Renal pelvis (tissue), 4 donors: Measurements from ENCODE around the gene POLR1H. TPM values are rescaled to one million over a fixed set of nuclear protein-coding genes. Genes with fewer than 3 reads are reported as not detected.

Experiments used
- DNase-seq: peaks from one replicate; pipeline ENCODE4 v3.0.0-alpha.2; 2013
- polyA plus RNA-seq, 3 donors: library from polyadenylated mRNA; unstranded; fragments of 120-200 nt; gene quantifications; one replicate each; pipeline ENCODE4 v1.2.1, GENCODE V29; 2013; ENCODE audit not compliant: insufficient read length in 3 of 3

The POLR1H gene
- polyA plus RNA-seq, 3 donors = 37.9 to 42.1 (median 39.1) TPM

- DNase-seq = no peak
Measured at GRCh38 chr6:30043744-30044143, 17.3 kb upstream of the POLR1H start.

GRCh38 chr6:30044630-30045029 lies 16.4 kb upstream of the POLR1H start:
- no peak for DNase-seq

GRCh38 chr6:30047220-30047619 lies 13.8 kb upstream of the POLR1H start:
- DNase-seq = no peak

GRCh38 chr6:30053682-30054081 lies 7.4 kb upstream of the POLR1H start:
- no peak for DNase-seq

GRCh38 chr6:30055513-30055912 lies 5.6 kb upstream of the POLR1H start:
- no peak for DNase-seq

- DNase-seq = no peak
Measured at GRCh38 chr6:30060606-30061091, 416 bp upstream of the POLR1H start.

GRCh38 chr6:30061858-30062458 lies 893 bp downstream of the POLR1H start:
- no peak for DNase-seq

GRCh38 chr6:30062471-30063178 lies 1.6 kb downstream of the POLR1H start:
- DNase-seq = no peak

GRCh38 chr6:30063315-30063714 lies 2.2 kb downstream of the POLR1H start:
- no peak for DNase-seq

GRCh38 chr6:30066082-30066481 lies 5.0 kb downstream of the POLR1H start:
- DNase-seq = no peak

GRCh38 chr6:30066577-30067459 lies 5.8 kb downstream of the POLR1H start, which contains the start of gene PPP1R11:
Gene PPP1R11 (plus strand): TSS chr6:30067198. CDS start chr6:30067411, 213 bp downstream.
- DNase-seq = peak; percentile 99

GRCh38 chr6:30067460-30068139 lies 6.5 kb downstream of the POLR1H start:
- DNase-seq = peak; percentile 89

GRCh38 chr6:30071081-30071818 lies 10.2 kb downstream of the POLR1H start:
- DNase-seq = no peak

GRCh38 chr6:30071858-30072257 lies 10.8 kb downstream of the POLR1H start:
- DNase-seq = no peak

GRCh38 chr6:30073489-30074235 lies 12.6 kb downstream of the POLR1H start:
- no peak for DNase-seq

GRCh38 chr6:30074331-30075093 lies 13.4 kb downstream of the POLR1H start:
- DNase-seq = no peak

GRCh38 chr6:30075094-30075789 lies 14.2 kb downstream of the POLR1H start, which contains the start of gene RNF39:
Gene RNF39 (minus strand): TSS chr6:30075769. CDS start chr6:30075585, 184 bp downstream.
- DNase-seq = no peak
